ENCODE data around the gene INO80. TPM values are rescaled to one million over a fixed set of nuclear protein-coding genes. Genes with fewer than 3 reads are reported as not detected.

INO80 gene
- total RNA-seq, 1 donor from 2014 or later: 31.7 TPM

DNA sequence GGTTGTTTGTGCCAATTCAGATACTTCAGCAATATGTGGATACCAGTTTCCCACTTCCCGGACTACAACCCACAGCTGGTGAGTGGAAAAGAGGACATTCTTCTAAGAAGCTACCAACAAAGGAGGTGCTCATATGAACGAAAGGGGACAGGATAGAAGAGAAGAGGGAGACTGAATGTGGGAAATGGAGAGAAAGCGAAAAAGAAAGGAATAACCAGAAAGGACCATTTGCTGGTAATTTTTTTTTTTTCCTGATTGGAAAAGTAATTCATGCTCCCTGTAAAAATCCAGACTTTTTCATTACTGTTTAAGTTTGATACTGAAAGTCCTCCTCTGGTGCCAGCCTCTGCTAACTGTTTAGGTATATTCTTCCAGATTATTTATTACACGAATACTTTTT, 164.3 kb downstream of the INO80 start:
- intact Hi-C loops (cut with DNase I): no loop called here
- Histone ChIP-seq H3K27ac (no peak overlapping the region), H3K27me3 (no peaks in the 10 kb centered on the region), H3K4me1 (peaks cover 20% of the 10 kb centered on the region), H3K36me3 (no peaks in the 10 kb centered on the region), H3K9me3 (no peaks in the 10 kb centered on the region), H3K4me3 (no peak overlapping the region)
- TF ChIP-seq, protein P1, sequence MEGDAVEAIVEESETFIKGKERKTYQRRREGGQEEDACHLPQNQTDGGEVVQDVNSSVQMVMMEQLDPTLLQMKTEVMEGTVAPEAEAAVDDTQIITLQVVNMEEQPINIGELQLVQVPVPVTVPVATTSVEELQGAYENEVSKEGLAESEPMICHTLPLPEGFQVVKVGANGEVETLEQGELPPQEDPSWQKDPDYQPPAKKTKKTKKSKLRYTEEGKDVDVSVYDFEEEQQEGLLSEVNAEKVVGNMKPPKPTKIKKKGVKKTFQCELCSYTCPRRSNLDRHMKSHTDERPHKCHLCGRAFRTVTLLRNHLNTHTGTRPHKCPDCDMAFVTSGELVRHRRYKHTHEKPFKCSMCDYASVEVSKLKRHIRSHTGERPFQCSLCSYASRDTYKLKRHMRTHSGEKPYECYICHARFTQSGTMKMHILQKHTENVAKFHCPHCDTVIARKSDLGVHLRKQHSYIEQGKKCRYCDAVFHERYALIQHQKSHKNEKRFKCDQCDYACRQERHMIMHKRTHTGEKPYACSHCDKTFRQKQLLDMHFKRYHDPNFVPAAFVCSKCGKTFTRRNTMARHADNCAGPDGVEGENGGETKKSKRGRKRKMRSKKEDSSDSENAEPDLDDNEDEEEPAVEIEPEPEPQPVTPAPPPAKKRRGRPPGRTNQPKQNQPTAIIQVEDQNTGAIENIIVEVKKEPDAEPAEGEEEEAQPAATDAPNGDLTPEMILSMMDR (IDR thresholded peaks at IDR 0.05): no peak
- TF ChIP-seq POLR2AphosphoS5 (IDR thresholded peaks at IDR 0.05; ENCODE audit: insufficient read depth in 1 of 2, low read depth in 1 of 2): no peak
- no peak for TF ChIP-seq POLR2A (IDR thresholded peaks at IDR 0.05)
- no peak for DNase-seq (ENCODE audit: extremely low spot score in 2 of 2)

DNA sequence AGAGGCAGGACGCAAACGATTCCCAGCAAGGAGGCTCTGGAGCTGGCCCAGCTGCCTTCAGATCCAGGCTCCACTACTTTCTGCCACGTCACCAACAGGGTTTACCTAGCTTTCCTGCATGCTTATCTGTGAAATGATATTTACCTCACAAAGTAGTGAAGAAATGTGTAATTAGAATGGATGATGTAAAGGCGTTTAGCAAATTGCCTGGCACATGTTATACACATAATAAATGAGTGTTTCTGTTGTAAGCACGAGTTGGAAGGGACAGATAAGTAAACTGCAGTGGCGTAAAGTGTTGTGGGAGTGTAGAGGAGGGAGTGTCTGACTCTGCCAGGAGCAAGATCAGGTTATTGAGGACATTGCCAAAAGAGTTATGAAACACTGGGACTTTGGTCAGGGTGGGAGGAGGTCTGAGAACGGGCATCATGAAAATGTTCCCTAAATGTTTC, 166.3 kb downstream of the INO80 start:
- no peak overlapping the region for H3K27ac ChIP-seq
- intact Hi-C loops (cut with DNase I): loop anchor here (10.0 kb wide), 1 partner anchor 65 kb away; no protein-coding TSS in a partner anchor

DNA sequence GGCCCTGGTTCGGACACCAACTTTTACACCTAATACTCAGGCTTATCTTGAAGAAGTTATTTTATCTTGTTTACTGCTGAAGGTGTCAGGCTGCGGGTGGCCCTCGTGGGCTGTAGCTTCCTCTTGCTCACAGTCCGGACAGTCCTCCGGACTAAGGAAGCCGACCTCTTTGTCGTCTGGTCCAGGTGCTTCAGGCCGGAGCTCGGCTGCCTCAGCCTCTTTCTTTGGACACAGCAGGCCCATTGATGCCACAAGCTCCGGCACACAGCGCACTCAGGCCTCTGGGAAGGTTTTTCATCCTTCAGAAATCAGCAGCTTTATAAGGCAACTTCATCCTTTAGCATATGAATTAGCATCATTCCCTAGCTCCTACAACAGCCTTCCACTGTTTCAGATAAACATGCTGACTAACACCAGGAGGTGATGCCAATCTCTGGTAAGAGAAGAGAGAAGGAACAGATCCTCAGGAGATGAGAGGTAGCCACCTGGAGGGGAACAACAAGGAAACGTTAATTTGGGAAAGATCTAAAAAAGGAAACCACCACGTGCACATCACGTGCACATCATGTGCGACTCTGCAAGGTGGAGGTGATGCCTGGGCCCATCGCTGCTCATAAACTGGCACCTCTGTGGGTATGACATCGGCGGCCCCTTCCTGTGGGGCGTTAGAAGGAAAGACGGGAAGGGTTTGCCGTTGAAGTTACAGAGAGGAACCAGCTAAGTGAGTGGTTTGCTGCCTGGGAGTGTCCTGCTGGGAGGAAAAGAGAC, 167.2 kb downstream of the INO80 start:
- H3K27ac ChIP-seq: no peak overlapping the region
- no peaks in the 10 kb centered on the region for H3K27me3 ChIP-seq
- H3K4me1 ChIP-seq: peaks cover 16% of the 10 kb centered on the region
- no peak for DNase-seq (ENCODE audit: extremely low spot score in 2 of 2)
- no peak overlapping the region for H3K4me3 ChIP-seq
- intact Hi-C loops (cut with DNase I): loop anchor here (10.0 kb wide), 1 partner anchor 66 kb away; no protein-coding TSS in a partner anchor
- TF ChIP-seq POLR2AphosphoS5 (IDR thresholded peaks at IDR 0.05; ENCODE audit: insufficient read depth in 1 of 2, low read depth in 1 of 2): no peak
- TF ChIP-seq, protein P1 (IDR thresholded peaks at IDR 0.05): no peak
- no peak for TF ChIP-seq POLR2A (IDR thresholded peaks at IDR 0.05)
- H3K9me3 ChIP-seq: no peaks in the 10 kb centered on the region
- H3K36me3 ChIP-seq: no peaks in the 10 kb centered on the region

More for the DNA sequence above, 166.3 kb downstream of the INO80 start:
- no peak overlapping the region for H3K4me3 ChIP-seq
- H3K36me3 ChIP-seq: no peaks in the 10 kb centered on the region
- TF ChIP-seq, protein P1 (IDR thresholded peaks at IDR 0.05): no peak
- no peak for TF ChIP-seq POLR2AphosphoS5 (IDR thresholded peaks at IDR 0.05; ENCODE audit: insufficient read depth in 1 of 2, low read depth in 1 of 2)
- no peak for TF ChIP-seq POLR2A (IDR thresholded peaks at IDR 0.05)
- no peak for DNase-seq (ENCODE audit: extremely low spot score in 2 of 2)
- H3K4me1 ChIP-seq: peaks cover 20% of the 10 kb centered on the region
- H3K9me3 ChIP-seq: no peaks in the 10 kb centered on the region
- H3K27me3 ChIP-seq: no peaks in the 10 kb centered on the region

DNA sequence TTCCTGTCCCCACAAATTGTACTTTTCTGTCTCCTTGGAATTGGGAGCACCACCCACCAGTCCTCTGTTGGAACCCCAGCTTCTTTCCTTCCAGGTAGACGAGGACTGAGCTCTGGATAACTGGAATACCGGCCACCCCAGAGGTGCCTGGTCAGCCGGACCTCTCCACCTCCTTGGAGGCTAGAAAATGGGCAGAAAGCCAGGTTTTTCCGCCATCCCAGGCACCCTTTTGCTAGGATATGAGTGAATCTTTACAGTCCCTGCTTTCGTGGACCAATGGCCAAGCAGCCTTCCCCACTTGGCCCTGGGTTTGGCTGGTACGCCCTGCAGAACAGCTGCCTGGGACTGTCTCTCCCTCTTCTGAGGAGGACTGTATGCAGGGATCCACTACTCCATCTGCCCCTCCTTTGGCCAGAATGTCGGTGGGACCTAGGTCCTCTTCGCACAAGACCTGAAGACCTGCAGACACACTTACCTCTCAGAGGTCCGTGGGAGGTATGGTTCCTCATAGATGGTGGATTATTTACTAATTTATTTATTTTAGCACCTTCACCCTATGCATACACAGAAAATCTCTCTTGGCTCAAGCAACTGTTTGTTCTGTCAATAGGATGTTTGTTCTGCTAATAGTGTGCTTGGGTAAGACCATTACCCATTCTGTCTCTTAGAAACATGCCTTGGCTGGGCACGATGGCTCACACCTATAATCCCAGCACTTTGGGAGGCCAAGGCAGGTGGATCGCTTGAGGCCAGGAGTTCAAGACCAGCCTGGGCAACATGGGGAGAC, 171.4 kb downstream of the INO80 start:
- TF ChIP-seq POLR2AphosphoS5 (IDR thresholded peaks at IDR 0.05; ENCODE audit: insufficient read depth in 1 of 2, low read depth in 1 of 2): no peak
- TF ChIP-seq, protein P1 (IDR thresholded peaks at IDR 0.05): no peak
- TF ChIP-seq POLR2A (IDR thresholded peaks at IDR 0.05): no peak
- H3K9me3 ChIP-seq: no peaks in the 10 kb centered on the region
- H3K27ac ChIP-seq: no peak overlapping the region
- intact Hi-C loops (cut with DNase I): loop anchor here (5.0 to 10.0 kb wide), 2 partner anchors 42 to 70 kb away; no protein-coding TSS in a partner anchor
- no peak for DNase-seq (ENCODE audit: extremely low spot score in 2 of 2)
- H3K4me3 ChIP-seq: no peak overlapping the region
- peaks cover 27% of the 10 kb centered on the region for H3K4me1 ChIP-seq
- no peaks in the 10 kb centered on the region for H3K36me3 ChIP-seq
- H3K27me3 ChIP-seq: no peaks in the 10 kb centered on the region

All from vagina (tissue), 2 donors.